HG02588 (cell line): ENCODE measurements around the gene SYNPR.

ENCODE experiments used
- ATAC-seq: cut with Tn5 transposase; IDR thresholded peaks from one replicate; pipeline ENCODE4 v1.9.1; 2021; ENCODE audit warnings: mild to moderate bottlenecking, moderate library complexity; ENCODE audit not compliant: unreplicated experiment

The SYNPR gene

GRCh38 chr3:63370094-63370493 lies 92.0 kb downstream of the SYNPR start:
- ATAC-seq, result no peak

DNA sequence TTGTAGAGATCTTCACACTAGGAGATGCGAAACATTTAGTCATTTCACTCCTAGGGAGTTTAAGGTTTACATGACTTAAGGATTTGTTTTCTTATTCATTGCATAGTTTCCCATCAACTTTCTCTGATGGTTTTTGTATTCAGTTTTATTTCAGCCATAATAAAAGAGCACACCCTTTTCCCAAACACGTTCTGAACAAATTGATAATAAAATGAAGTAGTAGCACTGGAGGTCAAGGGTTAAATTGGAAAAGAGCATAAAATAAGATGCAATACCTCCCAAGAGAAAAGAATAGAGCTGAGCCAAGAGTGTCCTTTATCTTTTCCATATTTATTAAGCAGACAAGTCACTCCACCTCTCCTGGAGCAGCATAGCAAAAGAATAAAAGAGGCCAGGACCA lies 104.9 kb downstream of the SYNPR start:
- no peak for ATAC-seq

GRCh38 chr3:63384382-63384781 lies 106.3 kb downstream of the SYNPR start:
- ATAC-seq, result no peak

DNA sequence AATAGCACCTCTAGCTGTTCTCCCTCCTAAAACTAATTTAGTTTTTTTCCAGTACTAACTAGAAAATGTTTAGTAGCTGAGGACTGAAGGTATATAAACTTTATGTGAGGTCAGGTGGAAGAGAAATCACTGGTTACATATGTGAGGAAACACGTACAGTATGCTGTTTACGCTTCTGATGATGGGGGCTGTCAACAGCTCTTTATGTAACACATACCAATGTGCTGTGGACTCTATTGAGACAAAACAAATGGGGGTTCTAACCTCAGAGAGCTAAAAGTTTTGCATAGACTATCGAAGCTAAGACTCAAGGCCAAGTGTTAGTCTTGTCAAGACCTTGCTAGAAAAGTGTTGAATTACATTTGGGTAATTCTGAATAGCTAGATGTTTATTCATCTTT lies 107.5 kb downstream of the SYNPR start:
- no peak for ATAC-seq

- ATAC-seq, result no peak
Measured at GRCh38 chr3:63386568-63386967, 108.5 kb downstream of the SYNPR start.

DNA sequence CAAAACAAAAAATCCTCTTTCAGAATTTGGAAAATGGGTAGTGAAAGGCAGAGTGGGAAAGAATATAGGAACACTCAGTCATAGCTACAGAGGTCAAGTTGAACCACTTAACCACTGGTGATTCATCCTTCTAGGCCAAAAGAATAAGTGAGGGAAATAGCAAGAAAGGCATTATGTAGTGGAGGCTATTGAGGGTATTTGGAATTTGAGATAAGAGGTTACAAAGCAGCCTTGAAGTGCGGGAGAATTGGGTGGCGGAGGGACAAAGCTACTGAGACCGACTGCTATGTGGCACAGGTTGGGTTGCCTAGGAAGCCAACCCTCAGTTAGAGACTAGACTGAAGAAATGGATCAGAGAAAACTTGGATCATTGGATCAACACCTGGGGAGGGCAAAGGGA lies 109.5 kb downstream of the SYNPR start:
- no peak for ATAC-seq

DNA sequence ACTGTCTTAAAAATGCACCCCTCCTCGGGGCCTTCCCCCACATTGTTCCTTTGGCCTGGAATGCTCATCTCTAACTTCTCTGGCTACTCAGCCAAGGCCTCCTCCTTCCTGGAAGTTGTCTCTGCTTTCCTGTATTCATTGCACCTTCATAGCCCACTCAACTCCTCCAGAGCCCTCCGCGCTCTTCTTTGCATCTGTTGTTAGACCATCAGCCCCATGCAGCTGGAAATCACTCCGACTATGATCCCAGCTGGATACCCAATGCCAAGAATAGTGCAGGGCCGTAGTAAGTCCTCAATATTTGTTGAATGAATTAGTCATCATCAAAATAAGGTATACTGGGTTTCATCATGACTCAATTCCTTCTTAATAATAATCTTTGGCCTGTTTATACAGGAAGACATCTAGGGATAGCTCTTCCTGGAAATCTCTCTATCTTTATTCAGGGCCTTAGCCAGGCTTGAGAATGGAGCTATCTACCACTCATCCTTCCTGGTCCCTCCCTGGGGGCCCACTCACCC lies 112.7 kb downstream of the SYNPR start:
- no peak for ATAC-seq

- ATAC-seq, result no peak
Measured at GRCh38 chr3:63395960-63396359, 117.9 kb downstream of the SYNPR start.

DNA sequence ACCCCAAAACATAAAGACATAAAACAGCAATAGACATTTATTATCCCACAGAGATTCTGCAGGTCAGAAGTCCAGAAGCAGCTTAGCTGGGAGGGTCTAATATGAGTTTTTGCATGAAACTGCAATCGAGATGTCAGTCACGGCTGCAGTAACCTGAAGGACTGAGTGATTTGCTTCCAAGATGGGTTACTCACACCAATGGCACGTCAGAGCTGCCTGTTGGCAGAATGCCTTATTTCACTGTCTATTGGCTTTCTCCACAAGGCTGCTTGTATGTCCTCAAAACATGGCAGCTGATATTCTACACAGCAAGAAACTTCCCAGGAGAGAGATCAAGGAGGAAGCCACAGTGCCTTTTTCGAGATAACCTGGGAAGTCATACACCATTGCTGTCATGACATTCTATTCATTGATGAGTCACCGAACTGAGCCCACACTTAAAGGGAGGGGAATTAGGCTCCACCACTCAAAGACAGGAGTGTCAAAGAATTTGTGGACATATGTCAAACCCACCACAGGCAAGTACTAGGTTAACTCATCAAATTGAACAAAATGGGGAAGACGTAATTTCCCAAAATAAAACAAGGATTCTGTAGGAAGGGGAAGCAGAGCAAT lies 122.2 kb downstream of the SYNPR start:
- no peak for ATAC-seq

GRCh38 chr3:63405882-63406281 lies 127.8 kb downstream of the SYNPR start:
- ATAC-seq, result no peak

GRCh38 chr3:63413523-63413922 lies 135.4 kb downstream of the SYNPR start:
- no peak for ATAC-seq

- ATAC-seq, result no peak
Measured at GRCh38 chr3:63414607-63415006, 136.5 kb downstream of the SYNPR start.

DNA sequence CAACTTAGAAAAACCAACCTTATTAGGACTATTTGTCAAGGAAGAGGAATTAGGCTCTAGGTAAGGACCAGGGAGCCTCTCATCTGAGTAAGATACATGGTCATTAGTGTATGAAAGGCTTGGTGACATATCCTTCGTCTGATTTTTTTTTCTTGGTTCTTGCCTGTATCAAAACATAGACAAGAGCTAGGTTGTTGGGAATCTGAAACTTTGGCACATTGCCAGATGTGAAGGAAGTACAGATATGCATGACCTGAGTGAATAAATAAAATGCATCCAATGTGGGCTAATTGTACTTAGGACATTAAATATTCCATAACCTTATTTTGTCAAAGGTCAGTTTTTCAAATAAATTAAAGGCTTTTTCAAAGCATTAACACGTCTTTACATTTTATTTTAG lies 151.8 kb downstream of the SYNPR start:
- ATAC-seq, result no peak

- no peak for ATAC-seq
Measured at GRCh38 chr3:63430875-63431274, 152.8 kb downstream of the SYNPR start.

GRCh38 chr3:63437858-63438257 lies 159.8 kb downstream of the SYNPR start:
- no peak for ATAC-seq

DNA sequence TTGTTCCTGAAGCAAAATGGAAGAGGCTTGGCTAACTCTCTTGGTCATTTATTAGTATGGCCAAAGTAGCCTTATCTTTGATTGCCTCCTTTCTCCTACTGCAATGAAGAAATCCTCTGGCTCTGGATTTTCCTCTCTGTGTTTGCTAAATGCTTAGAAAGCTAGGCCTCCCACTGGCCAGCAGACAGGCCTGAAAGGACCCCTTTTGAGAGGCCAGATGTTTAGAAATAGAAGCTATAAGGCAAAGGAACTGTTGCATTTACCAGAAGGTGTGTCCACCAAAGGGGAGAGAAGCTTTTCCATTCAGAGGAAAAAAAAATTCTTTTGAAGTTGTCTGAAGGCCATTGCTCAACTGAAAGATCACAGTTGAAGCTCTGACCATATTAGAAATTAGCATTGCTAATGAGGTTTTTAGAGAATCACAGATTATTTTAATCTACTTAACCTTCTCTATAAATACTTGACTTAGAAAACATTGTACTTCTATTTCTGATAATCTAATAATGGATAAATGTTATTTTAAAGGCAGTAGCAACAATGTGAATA lies 160.8 kb downstream of the SYNPR start:
- no peak for ATAC-seq

GRCh38 chr3:63441262-63441661 lies 163.2 kb downstream of the SYNPR start:
- ATAC-seq, result no peak

- no peak for ATAC-seq
Measured at GRCh38 chr3:63442918-63443317, 164.8 kb downstream of the SYNPR start.

DNA sequence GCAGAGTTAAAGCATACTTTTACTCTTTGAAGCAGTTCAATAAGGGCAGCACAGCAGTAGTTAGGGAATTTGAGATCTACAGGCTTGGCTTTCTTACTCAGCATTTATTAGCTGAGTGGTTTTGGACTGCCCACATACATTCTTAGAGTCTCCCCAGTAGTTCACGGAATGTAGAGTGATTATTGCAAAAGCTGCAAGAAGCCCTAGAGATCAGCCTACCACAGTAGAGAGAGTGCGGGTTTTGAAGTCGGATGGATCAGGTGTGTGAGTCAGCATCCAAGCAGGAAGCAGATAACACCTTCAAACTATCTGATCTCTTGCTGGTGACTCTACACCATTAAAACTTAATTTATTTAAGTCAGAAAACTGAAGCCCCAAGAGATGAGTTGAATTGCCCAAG lies 171.9 kb downstream of the SYNPR start:
- ATAC-seq, result no peak

- no peak for ATAC-seq
Measured at GRCh38 chr3:63450634-63451363, 172.7 kb downstream of the SYNPR start.

DNA sequence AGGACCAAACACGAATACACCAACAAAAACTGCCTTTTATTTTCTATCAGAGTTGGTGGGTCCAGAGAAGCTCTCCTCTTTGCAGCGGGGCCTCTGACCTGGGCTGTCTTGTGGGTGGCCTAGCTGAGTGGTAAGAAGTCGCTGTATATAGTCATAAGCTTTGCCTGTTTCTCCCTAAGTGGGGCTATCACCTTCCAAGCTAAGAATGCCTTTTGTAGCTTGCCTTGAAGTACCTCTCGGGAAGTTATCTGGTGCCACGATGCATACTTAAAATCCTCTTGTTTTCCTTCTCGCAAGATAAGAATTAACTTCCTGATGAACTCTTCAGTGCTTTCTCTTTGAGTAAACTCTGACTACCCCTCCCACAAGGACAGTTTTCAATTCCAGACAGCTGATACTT lies 178.8 kb downstream of the SYNPR start:
- no peak for ATAC-seq

DNA sequence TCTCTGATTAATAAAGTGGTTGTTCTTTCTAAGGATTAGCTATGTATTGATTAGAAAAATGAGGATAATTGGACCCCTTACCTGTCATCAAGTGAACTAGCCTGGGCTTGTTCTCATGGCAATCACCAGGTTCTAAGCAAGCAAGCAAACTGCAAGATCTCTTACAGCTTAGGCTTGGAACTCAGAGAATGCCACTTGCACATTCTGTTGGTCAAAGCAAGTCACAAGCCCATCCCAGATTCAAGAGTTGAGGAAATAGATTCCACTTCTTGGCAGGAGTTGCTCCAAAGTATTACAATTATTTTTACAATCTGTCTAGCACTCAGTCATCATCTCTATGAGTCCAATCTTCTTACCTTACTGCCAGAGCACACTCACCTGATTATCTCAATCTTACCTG lies 180.3 kb downstream of the SYNPR start:
- ATAC-seq, result no peak
